Measurements from ENCODE around the gene CHKA. TPM values are rescaled to one million over a fixed set of nuclear protein-coding genes. Genes with fewer than 3 reads are reported as not detected.

The CHKA gene
- total and polyA plus RNA-seq, 9 of the 15 experiments (the other 6 are each of a cell fraction or from before 2014, with no cell fraction given): 3.6 to 37.0 (median 30.2) TPM

GRCh38 chr11:68047437-68048290 lies 73.5 kb downstream of the CHKA start (continued):
- TF ChIP-seq SIX5 (IDR thresholded peaks at IDR 0.05; ENCODE audit: borderline replicate concordance in 1 of 2, insufficient read depth in 1 of 2, low read depth in 1 of 2, low read length in 2 of 2): no peak
- no peak for TF ChIP-seq EGR1 (conservative IDR thresholded peaks at IDR 0.05)

- ChIA-PET POLR2A (interaction anchor here (0.6 kb wide), 1 partner anchor 1115 kb away, joined by 4 read pairs; no protein-coding TSS in a partner anchor), CTCF (ENCODE audit: low intra/inter-chr PET ratio) (no interaction called here)
- Histone ChIP-seq H3K9me1 (ENCODE audit: control insufficient read depth, insufficient read depth, low read length) (no peaks in the 10 kb centered on the region), H3K36me3 (ENCODE audit: control insufficient read depth, insufficient read depth, low read length) (peaks cover 79% of the 10 kb centered on the region; the same call in 2 of the 3 replicates), H3K27me3 (ENCODE audit: control insufficient read depth in 2 of 2, insufficient read depth in 2 of 2, low read length in 2 of 2) (no peaks in the 10 kb centered on the region), H3K9ac (ENCODE audit: insufficient read depth in 1 of 2, low read depth in 2 of 2, low read length in 2 of 2) (peak overlapping the region in 1 of 2 experiments; percentile 80; a peak in 1 of 4 replicates), H3K4me1 (replicated peaks in 1 of 2; ENCODE audit: control insufficient read depth in 2 of 2, insufficient read depth in 2 of 2, low read length in 2 of 2) (peaks cover 28 to 70% of the 10 kb centered on the region in 2 experiments), H3K9me3 (replicated peaks; ENCODE audit: control insufficient read depth, insufficient read depth, low read depth, low read length) (no peaks in the 10 kb centered on the region), H3K4me3 (no peak overlapping the region), H2AFZ (ENCODE audit: low read depth, low read length) (no peak overlapping the region), H3K27ac (ENCODE audit: extremely low read depth, low read depth, low read length) (no peak overlapping the region), H4K20me1 (replicated peaks; ENCODE audit: control insufficient read depth, insufficient read depth, low read length) (peaks cover 4% of the 10 kb centered on the region; the same call in 1 of the 2 replicates), H3K4me2 (ENCODE audit: insufficient read depth, low read length) (no peak overlapping the region), H3K79me2 (ENCODE audit: control insufficient read depth, insufficient read depth, low read length) (peaks cover 20% of the 10 kb centered on the region)
- no peak for TF ChIP-seq STAT6 (CRISPR knock-in tag; IDR thresholded peaks at IDR 0.05)
- TF ChIP-seq PYGO2 (tag; IDR thresholded peaks at IDR 0.05): no peak
- TF ChIP-seq POLR2G (IDR thresholded peaks at IDR 0.05; ENCODE audit: low read depth, low read length): peak; percentile 12; the same call in 1 of the 2 replicates
- DNase-seq (ENCODE audit: extremely low read depth in 1 of 4, low spot score in 3 of 4) (no peak), FAIRE-seq (no peak), ATAC-seq (no peak)
- BruUV-seq (replicated peaks): no TSS peak
- in situ Hi-C loops (cut with MboI) (no loop called here), intact Hi-C loops (cut with micrococcal nuclease) (no loop called here)
- WGBS (ENCODE audit: insufficient coverage, low coverage, missing lambda C conversion rate): 97% methylated on average over 18 of the region's 18 CpGs
These were observed 76.3 kb downstream of the CHKA start for GRCh38 chr11:68044898-68045351.
